Glutamatergic neuron (in vitro differentiated cells): ENCODE results near the gene ARGLU1. TPM values are rescaled to one million over a fixed set of nuclear protein-coding genes. Genes with fewer than 3 reads are reported as not detected.

ENCODE experiments used
- DNase-seq: peaks from one replicate; pipeline ENCODE4 v3.0.0; 2022
- H3K27ac Mint-ChIP-seq: one replicate; pipeline ENCODE4 v1.8.0; 2020; ENCODE audit warnings: mild to moderate bottlenecking, mixed read lengths, inconsistent platforms; ENCODE audit not compliant: unreplicated experiment
- H3K27me3 Mint-ChIP-seq: one replicate; pipeline ENCODE4 v1.8.0; 2020; ENCODE audit warnings: mild to moderate bottlenecking, moderate library complexity, mixed read lengths, inconsistent platforms; ENCODE audit not compliant: unreplicated experiment
- H3K36me3 Mint-ChIP-seq: one replicate; pipeline ENCODE4 v1.8.0; 2020; ENCODE audit warnings: mild to moderate bottlenecking, mixed read lengths, inconsistent platforms; ENCODE audit not compliant: unreplicated experiment
- H3K4me1 Mint-ChIP-seq: one replicate; pipeline ENCODE4 v1.8.0; 2020; ENCODE audit warnings: mild to moderate bottlenecking, low read depth, mixed read lengths, inconsistent platforms; ENCODE audit not compliant: unreplicated experiment
- H3K4me3 Mint-ChIP-seq: one replicate; pipeline ENCODE4 v1.8.0; 2020; ENCODE audit warnings: mild to moderate bottlenecking, mixed read lengths, inconsistent platforms; ENCODE audit not compliant: unreplicated experiment
- H3K9me3 Mint-ChIP-seq: one replicate; pipeline ENCODE4 v1.8.0; 2020; ENCODE audit warnings: mild to moderate bottlenecking, moderate library complexity, mixed read lengths, inconsistent platforms; ENCODE audit not compliant: unreplicated experiment
- total RNA-seq: library from RNA; stranded (reverse); fragmentation: NEBNext Ultra II Directional; extraction: Animal tissue kit (Norgen Biotek cat#: 25700); gene quantifications from one replicate; pipeline ENCODE4 v1.2.1, GENCODE V29; 2021; ENCODE audit not compliant: unreplicated experiment
- TF ChIP-seq, protein P1 (sequence below): fragments of 200-600 bp; sonication (generic); IDR thresholded peaks from one replicate; pipeline ENCODE4 v1.5.0; 2021; ENCODE audit not compliant: partially characterized antibody, unreplicated experiment

The ARGLU1 gene
- total RNA-seq, 1 donor from 2014 or later, result 129 TPM

DNA sequence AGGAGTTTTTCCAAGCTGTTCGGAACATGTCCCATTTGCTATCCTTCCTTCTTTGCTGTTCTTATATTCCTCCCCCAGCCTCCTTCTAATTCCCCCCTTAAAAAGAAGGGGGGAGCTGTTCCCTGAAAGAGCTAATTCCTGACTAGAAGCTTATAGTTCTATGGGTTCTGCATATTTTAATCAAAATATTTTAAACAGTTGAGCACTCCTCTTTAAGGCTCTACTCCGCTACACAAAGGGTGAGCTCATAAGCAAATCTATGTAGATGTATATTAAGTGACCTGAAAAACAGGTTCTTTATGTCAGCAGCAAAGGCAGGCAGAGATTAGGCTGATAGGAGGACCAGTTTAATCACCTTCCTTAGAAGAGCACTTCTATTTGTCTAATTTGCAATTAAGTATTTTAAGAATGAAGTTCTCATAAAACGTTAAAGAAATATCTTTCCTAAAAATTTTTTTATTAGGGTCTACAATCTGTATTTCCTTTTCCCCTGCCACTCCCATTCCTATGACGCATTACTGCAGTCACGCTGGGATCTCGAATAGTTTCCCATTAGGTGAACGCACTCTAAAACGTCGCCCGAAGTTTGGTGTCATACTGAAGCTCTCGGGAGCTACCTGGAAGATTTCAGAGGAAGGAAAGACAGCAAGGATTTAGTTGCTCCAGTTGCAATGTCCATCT is 37.6 kb downstream of the ARGLU1 start:
- Mint-ChIP-seq H3K4me3 (peak overlapping the region; percentile 89), H3K27ac (no peak overlapping the region), H3K4me1 (peaks cover 22% of the 10 kb centered on the region), H3K9me3 (peaks cover 12% of the 10 kb centered on the region), H3K36me3 (no peaks in the 10 kb centered on the region), H3K27me3 (peaks cover 4% of the 10 kb centered on the region)
- DNase-seq, result no peak
- TF ChIP-seq, protein P1, sequence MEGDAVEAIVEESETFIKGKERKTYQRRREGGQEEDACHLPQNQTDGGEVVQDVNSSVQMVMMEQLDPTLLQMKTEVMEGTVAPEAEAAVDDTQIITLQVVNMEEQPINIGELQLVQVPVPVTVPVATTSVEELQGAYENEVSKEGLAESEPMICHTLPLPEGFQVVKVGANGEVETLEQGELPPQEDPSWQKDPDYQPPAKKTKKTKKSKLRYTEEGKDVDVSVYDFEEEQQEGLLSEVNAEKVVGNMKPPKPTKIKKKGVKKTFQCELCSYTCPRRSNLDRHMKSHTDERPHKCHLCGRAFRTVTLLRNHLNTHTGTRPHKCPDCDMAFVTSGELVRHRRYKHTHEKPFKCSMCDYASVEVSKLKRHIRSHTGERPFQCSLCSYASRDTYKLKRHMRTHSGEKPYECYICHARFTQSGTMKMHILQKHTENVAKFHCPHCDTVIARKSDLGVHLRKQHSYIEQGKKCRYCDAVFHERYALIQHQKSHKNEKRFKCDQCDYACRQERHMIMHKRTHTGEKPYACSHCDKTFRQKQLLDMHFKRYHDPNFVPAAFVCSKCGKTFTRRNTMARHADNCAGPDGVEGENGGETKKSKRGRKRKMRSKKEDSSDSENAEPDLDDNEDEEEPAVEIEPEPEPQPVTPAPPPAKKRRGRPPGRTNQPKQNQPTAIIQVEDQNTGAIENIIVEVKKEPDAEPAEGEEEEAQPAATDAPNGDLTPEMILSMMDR, result no peak

DNA sequence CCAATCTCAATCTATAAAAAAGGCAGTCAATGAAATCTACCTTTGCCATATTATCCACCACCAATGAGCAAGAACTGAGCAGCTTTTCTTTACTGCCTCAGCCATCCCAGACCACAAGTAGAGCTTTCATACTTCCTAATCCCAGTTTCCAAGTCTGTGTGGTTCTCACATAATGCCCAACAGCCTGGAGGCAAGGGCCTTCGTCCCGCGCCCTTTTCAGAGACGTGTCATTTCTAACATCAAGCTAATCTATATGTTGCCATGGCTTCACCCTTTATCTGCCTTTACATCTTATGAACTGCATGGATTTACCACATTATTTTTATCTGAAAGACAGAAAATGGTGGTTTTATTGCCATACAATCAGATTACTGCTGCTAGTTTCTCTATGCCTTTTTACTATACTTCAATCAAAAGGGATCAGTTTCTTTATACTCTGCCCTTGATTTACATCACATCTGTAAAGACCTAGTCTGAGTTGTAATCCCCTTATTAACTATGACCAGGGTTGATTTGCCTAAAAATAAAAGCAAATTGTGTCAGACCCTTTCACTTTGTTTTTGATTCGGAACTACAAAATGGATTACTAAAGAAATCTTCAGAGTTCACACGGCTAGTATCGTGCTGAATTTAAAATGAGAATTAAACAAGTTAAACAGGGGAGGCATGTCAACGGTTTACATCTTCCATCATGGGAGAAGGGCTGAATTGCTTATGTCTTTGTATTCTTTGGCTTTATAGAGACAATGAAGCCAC is 38.3 kb downstream of the ARGLU1 start:
- no peak overlapping the region for H3K27ac Mint-ChIP-seq
- H3K4me3 Mint-ChIP-seq, result peak overlapping the region; percentile 58
- peaks cover 11% of the 10 kb centered on the region for H3K9me3 Mint-ChIP-seq
- DNase-seq, result no peak
- TF ChIP-seq, protein P1, result no peak
- no peaks in the 10 kb centered on the region for H3K36me3 Mint-ChIP-seq
- H3K4me1 Mint-ChIP-seq, result peaks cover 22% of the 10 kb centered on the region
- H3K27me3 Mint-ChIP-seq, result peaks cover 4% of the 10 kb centered on the region

DNA sequence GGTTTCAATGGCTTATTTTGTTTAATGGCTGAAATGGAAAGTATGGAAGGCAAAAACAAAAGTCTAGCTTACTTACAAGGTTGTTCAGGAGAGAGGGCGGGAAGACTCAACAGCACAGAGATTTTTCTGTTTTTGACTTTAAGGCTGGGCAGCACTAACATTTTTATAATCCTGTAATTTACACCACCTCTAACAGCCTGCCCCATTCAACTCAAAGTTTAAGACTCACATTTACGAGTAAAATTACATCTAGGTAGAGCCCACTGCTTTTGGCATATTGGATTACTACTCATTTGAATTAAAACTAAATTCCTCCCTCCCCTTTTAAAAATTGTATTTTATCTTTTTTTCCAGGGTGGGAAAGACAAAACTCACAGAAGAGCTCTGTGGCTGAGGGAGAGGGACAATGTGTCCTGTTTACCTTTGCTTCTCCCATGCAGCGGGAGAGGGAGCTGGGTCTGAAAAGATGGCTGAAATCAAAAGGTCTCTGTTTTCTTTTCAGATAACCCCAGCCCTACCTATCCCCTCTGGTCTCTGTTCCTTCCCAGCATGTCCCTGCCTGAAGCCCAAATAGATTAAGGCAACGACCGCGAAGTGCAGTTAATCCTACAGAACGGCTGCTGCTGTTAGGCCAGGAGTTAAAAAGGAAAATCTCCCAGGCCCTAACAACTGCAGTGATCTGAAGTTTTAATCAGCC is 39.1 kb downstream of the ARGLU1 start:
- TF ChIP-seq, protein P1, result no peak
- Mint-ChIP-seq H3K36me3 (no peaks in the 10 kb centered on the region), H3K9me3 (peaks cover 10% of the 10 kb centered on the region), H3K4me3 (peak overlapping the region; percentile 56), H3K27me3 (peaks cover 3% of the 10 kb centered on the region), H3K4me1 (peaks cover 25% of the 10 kb centered on the region), H3K27ac (no peak overlapping the region)
- no peak for DNase-seq

DNA sequence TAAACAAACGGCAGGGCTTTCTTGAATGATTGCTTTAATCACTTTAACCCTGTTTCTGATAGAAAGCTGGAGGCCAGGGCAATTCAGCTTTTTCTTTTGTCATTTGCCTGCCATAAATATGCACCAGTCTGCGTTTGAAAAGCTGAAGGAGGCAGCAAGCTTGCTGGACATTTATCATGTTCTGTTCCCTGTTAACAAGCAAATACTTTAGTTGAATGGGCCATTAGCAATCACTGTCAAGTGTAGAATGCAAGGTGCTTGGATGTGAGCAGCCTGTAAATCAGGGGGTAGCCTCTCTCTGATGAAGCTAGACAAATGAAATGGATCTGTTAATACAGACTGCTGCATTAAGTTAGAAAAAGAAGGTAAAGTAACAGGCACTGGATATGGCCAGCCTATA is 40.1 kb downstream of the ARGLU1 start:
- Mint-ChIP-seq H3K36me3 (no peaks in the 10 kb centered on the region), H3K9me3 (peaks cover 3% of the 10 kb centered on the region), H3K4me1 (peaks cover 31% of the 10 kb centered on the region), H3K27ac (no peak overlapping the region), H3K27me3 (peaks cover 2% of the 10 kb centered on the region), H3K4me3 (no peak overlapping the region)
- DNase-seq, result no peak
- TF ChIP-seq, protein P1, result no peak
